Mammary epithelial cell (primary cell): ENCODE results near the gene NCAPD3.

ENCODE experiments used
- CTCF ChIP-seq, 2 donors: IDR thresholded peaks in 1 of 2; conservative IDR thresholded peaks in 1 of 2; 2 replicates each; pipeline ENCODE4 v1.5.1; 2011 to 2012; ENCODE audit warnings: inconsistent platforms in 2 of 2, low read length in 2 of 2, mild to moderate bottlenecking in 2 of 2, control low read depth in 1 of 2, low read depth in 1 of 2; ENCODE audit not compliant: insufficient read depth in 1 of 2; ENCODE audit errors: extremely low read depth in 1 of 2
- EZH2 ChIP-seq: IDR thresholded peaks from 2 replicates; pipeline ENCODE4 v1.6.1; 2012; ENCODE audit warnings: low read length, inconsistent platforms, borderline replicate concordance

- TF ChIP-seq CTCF (conservative IDR thresholded peaks at IDR 0.05 in 1 of 2, IDR thresholded peaks at IDR 0.05 in 1 of 2; ENCODE audit: extremely low read depth in 1 of 2, insufficient read depth in 1 of 2, low read depth in 1 of 2, low read length in 2 of 2) (no peak), EZH2 (no peak)
Observed at GRCh38 chr11:134233729-134234179, 10.0 kb upstream of the NCAPD3 start.
